MCF 10A (cell line): ENCODE measurements around the gene SUN3. TPM values are rescaled to one million over a fixed set of nuclear protein-coding genes. Genes with fewer than 3 reads are reported as not detected.

ENCODE experiments used
- BruUV-seq: library from RNA; stranded (reverse); fragments of 400-500 nt; replicated peaks from 2 replicates; lab custom pipeline; 2021; lab: Mats Ljungman, UMichigan
- CTCF ChIA-PET: fragments of 300-600 bp; sonication (Branson Sonifier 250); formaldehyde crosslinking; extraction: SDS; loops from one replicate; lab custom pipeline; 2021; ENCODE audit warnings: antibody characterized with exemption, inconsistent platforms; lab: Yijun Ruan, JAX
- POLR2A ChIA-PET: fragments of 300-600, 350-650 bp; sonication (Branson Sonifier 250); formaldehyde crosslinking; extraction: SDS; loops from one replicate; lab custom pipeline; 2020; ENCODE audit warnings: antibody characterized with exemption, inconsistent platforms; lab: Yijun Ruan, JAX
- DNase-seq: peaks from one replicate; pipeline ENCODE4 v3.0.0-alpha.2; 2018; ENCODE audit not compliant: unreplicated experiment
- H3K27ac Mint-ChIP-seq: one replicate; pipeline ENCODE4 v1.8.0; 2022; ENCODE audit warnings: mild to moderate bottlenecking, low read depth, mixed read lengths; ENCODE audit not compliant: unreplicated experiment
- H3K27me3 Mint-ChIP-seq: one replicate; pipeline ENCODE4 v1.8.0; 2022; ENCODE audit warnings: mixed read lengths; ENCODE audit not compliant: insufficient read depth, unreplicated experiment
- H3K36me3 Mint-ChIP-seq: one replicate; pipeline ENCODE4 v1.8.0; 2022; ENCODE audit warnings: mild to moderate bottlenecking, moderate library complexity, mixed read lengths; ENCODE audit not compliant: insufficient read depth, unreplicated experiment
- H3K4me1 Mint-ChIP-seq: one replicate; pipeline ENCODE4 v1.8.0; 2022; ENCODE audit warnings: mixed read lengths; ENCODE audit not compliant: insufficient read depth, unreplicated experiment
- H3K4me3 Mint-ChIP-seq: one replicate; pipeline ENCODE4 v1.8.0; 2022; ENCODE audit warnings: mild to moderate bottlenecking, moderate library complexity, mixed read lengths; ENCODE audit not compliant: unreplicated experiment
- H3K9me3 Mint-ChIP-seq: one replicate; pipeline ENCODE4 v1.8.0; 2022; ENCODE audit warnings: mixed read lengths; ENCODE audit not compliant: unreplicated experiment
- CTCF ChIP-seq: fragments of 200-600 bp; IDR thresholded peaks from one replicate; pipeline ENCODE4 v1.8.0; 2022; ENCODE audit warnings: antibody characterized with exemption, mild to moderate bottlenecking; ENCODE audit not compliant: unreplicated experiment
- intact Hi-C: fragments of 100-400 bp; cut with micrococcal nuclease; formaldehyde crosslinking; loops from 2 replicates; pipeline ENCODE4 v1.14.1; 2022
- total RNA-seq: library from RNA; stranded (reverse); gene quantifications from 2 replicates; pipeline ENCODE4 v1.2.3, GENCODE V29; 2022

The SUN3 gene
- total RNA-seq, 1 experiment from 2014 or later: not detected

GRCh38 chr7:47979145-47979831 lies 49.6 kb downstream of the SUN3 start, which contains the start of gene HUS1:
Gene HUS1, minus strand, starts transcription at chr7:47979615. Its CDS starts 96 bp downstream, at chr7:47979519.
- intact Hi-C loops: loop anchor here (1.0 kb wide), 2 partner anchors 110 to 131 kb away; partner anchors contain the start of gene UPP1
- Mint-ChIP-seq H3K9me3 (no peaks in the 10 kb centered on the region), H3K27me3 (no peaks in the 10 kb centered on the region), H3K4me1 (peaks cover 16% of the 10 kb centered on the region), H3K36me3 (peaks cover 41% of the 10 kb centered on the region), H3K4me3 (peak within 1 kb of the TSS; percentile 81), H3K27ac (peak within 1 kb of the TSS; percentile 96)
- BruUV-seq: no TSS peak
- ChIA-PET CTCF (interaction anchor here (1.1 to 2.1 kb wide), 4 partner anchors 9 to 123 kb away, joined by 3 to 17 read pairs (median 5); no protein-coding TSS in a partner anchor), POLR2A (interaction anchor here (1.0 to 1.8 kb wide), 5 partner anchors 9 to 131 kb away, joined by 3 to 10 read pairs (median 5); partner anchors contain the start of gene UPP1)
- peak; percentile 86 for DNase-seq
- no peak for TF ChIP-seq CTCF

- DNase-seq: no peak
- no peaks in the 10 kb centered on the region for H3K27me3 Mint-ChIP-seq
- H3K36me3 Mint-ChIP-seq: peaks cover 46% of the 10 kb centered on the region
- H3K27ac Mint-ChIP-seq: peak overlapping the region; percentile 96
- peaks cover 20% of the 10 kb centered on the region for H3K4me1 Mint-ChIP-seq
- intact Hi-C loops: loop anchor here (1.0 kb wide), 2 partner anchors 111 to 132 kb away; partner anchors contain the start of gene UPP1
- no peak for TF ChIP-seq CTCF
- ChIA-PET POLR2A (interaction anchor here (0.8 to 1.8 kb wide), 7 partner anchors 10 to 131 kb away, joined by 3 to 10 read pairs (median 5); partner anchors contain the start of gene UPP1), CTCF (interaction anchor here (0.9 to 2.1 kb wide), 5 partner anchors 10 to 124 kb away, joined by 3 to 17 read pairs (median 4); no protein-coding TSS in a partner anchor)
- BruUV-seq: TSS peak; percentile 32
- peak overlapping the region; percentile 81 for H3K4me3 Mint-ChIP-seq
- H3K9me3 Mint-ChIP-seq: no peaks in the 10 kb centered on the region
These were observed 50.1 kb downstream of the SUN3 start for GRCh38 chr7:47978790-47979144.

GRCh38 chr7:47973739-47974138 lies 55.2 kb downstream of the SUN3 start:
- no peak for DNase-seq
- TF ChIP-seq CTCF: no peak
- H3K4me1 Mint-ChIP-seq: peaks cover 20% of the 10 kb centered on the region
- intact Hi-C loops: no loop called here
- no peak overlapping the region for H3K4me3 Mint-ChIP-seq
- ChIA-PET POLR2A (interaction anchor here (0.7 kb wide), 1 partner anchor 189 kb away, joined by 3 read pairs; no protein-coding TSS in a partner anchor), CTCF (interaction anchor here (0.7 to 1.3 kb wide), 4 partner anchors 29 to 181 kb away, joined by 3 to 4 read pairs (median 4); no protein-coding TSS in a partner anchor)
- H3K27ac Mint-ChIP-seq: no peak overlapping the region
- no TSS peak for BruUV-seq
- H3K27me3 Mint-ChIP-seq: no peaks in the 10 kb centered on the region
- H3K36me3 Mint-ChIP-seq: peaks cover 77% of the 10 kb centered on the region
- H3K9me3 Mint-ChIP-seq: no peaks in the 10 kb centered on the region

- no peaks in the 10 kb centered on the region for H3K9me3 Mint-ChIP-seq
- H3K36me3 Mint-ChIP-seq: peaks cover 85% of the 10 kb centered on the region
- BruUV-seq: no TSS peak
- H3K27ac Mint-ChIP-seq: no peak overlapping the region
- no peak overlapping the region for H3K4me3 Mint-ChIP-seq
- intact Hi-C loops: no loop called here
- ChIA-PET POLR2A (interaction anchor here (1.2 kb wide), 1 partner anchor 26 kb away, joined by 3 read pairs; no protein-coding TSS in a partner anchor), CTCF (interaction anchor here (0.5 to 2.3 kb wide), 4 partner anchors 26 to 588 kb away, joined by 4 to 17 read pairs (median 10); no protein-coding TSS in a partner anchor)
- H3K27me3 Mint-ChIP-seq: no peaks in the 10 kb centered on the region
- peaks cover 4% of the 10 kb centered on the region for H3K4me1 Mint-ChIP-seq
- DNase-seq: no peak
- no peak for TF ChIP-seq CTCF
These were observed 58.1 kb downstream of the SUN3 start for GRCh38 chr7:47970761-47971160.
